Measurements from ENCODE around the gene TBL1Y. TPM values are rescaled to one million over a fixed set of nuclear protein-coding genes. Genes with fewer than 3 reads are reported as not detected.
"Not testable (repeated sequence)": the region's sequence is repeated elsewhere in the genome, so short reads cannot be mapped to it uniquely, and the experiment has no call there.

TBL1Y gene
- polyA plus RNA-seq (2013, experiment 1 of 2), result 3.7 TPM
- polyA plus RNA-seq (2013, experiment 2 of 2), result 4.0 TPM

DNA sequence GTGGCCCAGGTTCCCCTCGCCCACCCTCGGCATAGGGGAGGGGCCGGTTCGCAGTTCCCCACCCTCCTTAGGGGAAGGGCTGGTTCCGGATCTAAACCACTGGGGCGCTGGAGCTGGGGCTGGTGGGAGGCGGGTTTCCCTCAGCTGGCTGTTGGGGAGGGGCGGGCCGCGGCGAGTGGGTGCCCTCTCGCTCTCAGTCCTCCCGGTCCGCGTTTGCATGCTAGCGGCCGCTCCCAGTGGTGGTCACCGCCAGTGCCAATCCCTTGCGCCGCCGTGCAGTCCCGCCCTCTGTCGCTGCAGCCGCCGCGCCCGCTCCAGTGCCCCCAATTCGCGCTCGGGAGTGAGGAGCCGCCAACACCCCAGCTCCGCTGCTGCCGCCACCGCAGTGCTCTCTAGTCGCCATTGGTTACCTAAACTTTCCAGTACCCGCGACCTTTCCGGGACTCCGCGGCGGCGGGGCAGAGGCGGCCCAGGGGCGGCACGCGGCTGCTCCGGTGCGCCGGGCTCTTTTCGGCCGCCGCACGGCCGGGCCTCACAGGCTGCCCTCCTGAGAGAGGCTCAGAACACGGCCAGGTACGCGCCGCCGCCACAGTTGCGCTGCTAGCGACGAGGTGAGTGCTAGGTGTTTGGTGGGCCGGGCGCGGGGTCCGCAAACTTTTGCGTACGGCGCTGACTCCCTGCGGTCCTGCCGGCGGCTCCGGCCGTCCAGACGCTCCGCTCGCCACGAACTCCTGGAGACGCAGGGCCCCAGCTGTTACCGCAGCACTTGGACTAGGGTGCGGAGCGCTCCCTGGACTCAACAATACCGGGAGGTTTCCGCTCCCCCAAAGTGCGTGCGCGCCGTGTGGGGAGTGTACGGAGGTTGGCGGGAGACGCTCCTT, at the start of gene TBL1Y:
Gene TBL1Y (plus strand): TSS at position 326 of the 881 bp plus-strand sequence. CDS start 114,388 bp downstream, outside the sequence.
- Histone ChIP-seq H3K9ac (ENCODE audit: low read length) (peak within 1 kb of the TSS; percentile 88), H2BK15ac (replicated peaks; ENCODE audit: low read depth) (no peak within 1 kb of the TSS), H3K56ac (ENCODE audit: low read length) (peak within 1 kb of the TSS; percentile 90), H3K23ac (ENCODE audit: low read length) (peak within 1 kb of the TSS; percentile 24), H3K27ac (ENCODE audit: low read depth, low read length) (peak within 1 kb of the TSS; percentile 81), H3K27me3 (ENCODE audit: insufficient read depth, low read length, poor library complexity) (no peaks in the 10 kb centered on the region), H2BK120ac (ENCODE audit: low read depth, low read length) (peak within 1 kb of the TSS; percentile 82), H3K79me1 (ENCODE audit: low read length) (no peaks in the 10 kb centered on the region), H3K4ac (ENCODE audit: low read depth, low read length) (peak within 1 kb of the TSS; percentile 89), H2AK5ac (ENCODE audit: low read length) (no peak within 1 kb of the TSS), H4K8ac (ENCODE audit: low read depth, low read length) (no peak within 1 kb of the TSS), H3K4me3 (ENCODE audit: low read length) (peak within 1 kb of the TSS; percentile 74), H2BK5ac (ENCODE audit: low read length) (no peak within 1 kb of the TSS), H3K36me3 (ENCODE audit: control insufficient read depth, insufficient read depth, low read length) (no peaks in the 10 kb centered on the region), H3K4me2 (ENCODE audit: low read length) (peak within 1 kb of the TSS; percentile 27), H3K18ac (ENCODE audit: low read length) (peak within 1 kb of the TSS; percentile 95), H3K4me1 (ENCODE audit: control insufficient read depth, low read depth, low read length) (no peaks in the 10 kb centered on the region), H4K5ac (ENCODE audit: low read length) (no peak within 1 kb of the TSS), H3K79me2 (ENCODE audit: control insufficient read depth, insufficient read depth, low read length) (peaks cover 28% of the 10 kb centered on the region)
- WGBS (ENCODE audit: extremely low coverage, insufficient coverage, low lambda C conversion rate), result no CpG with 5 or more reads among the region's 91 CpGs
- DNase-seq, result peak; percentile 86

DNA sequence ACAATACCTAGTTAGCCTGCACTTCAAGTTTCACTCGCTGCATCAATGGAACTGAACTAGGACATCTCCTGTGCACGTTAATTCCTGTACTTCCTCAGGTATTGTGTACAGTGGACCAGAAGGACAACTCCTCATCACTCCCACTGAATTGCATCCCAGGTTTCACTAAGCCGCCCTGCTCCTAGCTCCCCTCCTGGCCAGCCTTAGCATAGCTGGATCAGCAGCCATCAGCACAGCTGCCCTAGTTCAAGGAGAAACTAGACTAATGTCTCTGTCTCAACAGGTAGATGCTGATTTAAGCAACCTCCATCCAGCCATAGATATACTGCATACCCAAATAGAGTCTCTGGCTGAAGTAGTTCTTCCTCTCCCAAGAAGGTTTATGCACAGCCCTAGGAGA, 16.0 kb upstream of the TBL1Y start:
- no peak overlapping the region for H3K23ac ChIP-seq (ENCODE audit: low read length)
- no peak overlapping the region for H3K27ac ChIP-seq (ENCODE audit: low read depth, low read length)
- no peaks in the 10 kb centered on the region for H3K79me1 ChIP-seq (ENCODE audit: low read length)
- H3K4me3 ChIP-seq (ENCODE audit: low read length), result no peak overlapping the region
- H3K4me2 ChIP-seq (ENCODE audit: low read length), result no peak overlapping the region
- H4K8ac ChIP-seq (ENCODE audit: low read depth, low read length), result no peak overlapping the region
- no peak overlapping the region for H3K56ac ChIP-seq (ENCODE audit: low read length)
- H2BK120ac ChIP-seq (ENCODE audit: low read depth, low read length), result no peak overlapping the region
- H3K36me3 ChIP-seq (ENCODE audit: control insufficient read depth, insufficient read depth, low read length), result no peaks in the 10 kb centered on the region
- H2BK15ac ChIP-seq (replicated peaks; ENCODE audit: low read depth), result no peak overlapping the region
- H3K9ac ChIP-seq (ENCODE audit: low read length), result no peak overlapping the region
- WGBS (ENCODE audit: extremely low coverage, insufficient coverage, low lambda C conversion rate), result no CpG with 5 or more reads among the region's 3 CpGs
- DNase-seq, result peak; percentile 23
- peaks cover 8% of the 10 kb centered on the region for H3K4me1 ChIP-seq (ENCODE audit: control insufficient read depth, low read depth, low read length)
- no peaks in the 10 kb centered on the region for H3K27me3 ChIP-seq (ENCODE audit: insufficient read depth, low read length, poor library complexity)
- no peak overlapping the region for H3K4ac ChIP-seq (ENCODE audit: low read depth, low read length)
- H2BK5ac ChIP-seq (ENCODE audit: low read length), result no peak overlapping the region
- H3K18ac ChIP-seq (ENCODE audit: low read length), result no peak overlapping the region
- no peaks in the 10 kb centered on the region for H3K79me2 ChIP-seq (ENCODE audit: control insufficient read depth, insufficient read depth, low read length)
- H4K5ac ChIP-seq (ENCODE audit: low read length), result no peak overlapping the region
- no peak overlapping the region for H2AK5ac ChIP-seq (ENCODE audit: low read length)

DNA sequence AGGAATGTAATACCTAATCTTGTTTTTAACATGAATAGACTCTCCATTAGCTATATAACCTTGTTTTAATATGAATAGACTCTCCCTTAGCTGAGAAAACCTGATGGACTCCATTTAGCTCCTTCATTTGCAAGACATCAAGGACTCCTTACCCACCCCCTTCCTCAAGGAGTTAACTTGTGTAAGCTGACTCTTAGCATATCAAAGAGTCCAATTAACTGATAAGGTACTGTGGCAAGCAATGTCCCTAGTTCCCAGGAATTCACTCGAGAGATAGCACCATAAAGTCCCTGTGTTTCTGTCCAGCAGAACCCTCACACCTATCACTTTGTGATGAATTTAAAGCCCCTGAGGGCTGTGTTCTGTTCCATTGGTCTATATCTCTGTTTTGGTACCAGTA, 15.3 kb upstream of the TBL1Y start:
- Histone ChIP-seq H3K4ac (ENCODE audit: low read depth, low read length) (no peak overlapping the region), H3K9ac (ENCODE audit: low read length) (no peak overlapping the region), H3K36me3 (ENCODE audit: control insufficient read depth, insufficient read depth, low read length) (no peaks in the 10 kb centered on the region), H3K4me3 (ENCODE audit: low read length) (no peak overlapping the region), H3K4me1 (ENCODE audit: control insufficient read depth, low read depth, low read length) (peaks cover 8% of the 10 kb centered on the region), H3K79me2 (ENCODE audit: control insufficient read depth, insufficient read depth, low read length) (no peaks in the 10 kb centered on the region), H3K56ac (ENCODE audit: low read length) (no peak overlapping the region), H4K8ac (ENCODE audit: low read depth, low read length) (no peak overlapping the region), H3K27ac (ENCODE audit: low read depth, low read length) (no peak overlapping the region), H3K23ac (ENCODE audit: low read length) (no peak overlapping the region), H2AK5ac (ENCODE audit: low read length) (no peak overlapping the region), H3K79me1 (ENCODE audit: low read length) (no peaks in the 10 kb centered on the region), H3K4me2 (ENCODE audit: low read length) (no peak overlapping the region), H2BK5ac (ENCODE audit: low read length) (no peak overlapping the region), H3K18ac (ENCODE audit: low read length) (no peak overlapping the region), H2BK120ac (ENCODE audit: low read depth, low read length) (no peak overlapping the region), H4K5ac (ENCODE audit: low read length) (no peak overlapping the region), H3K27me3 (ENCODE audit: insufficient read depth, low read length, poor library complexity) (no peaks in the 10 kb centered on the region), H2BK15ac (replicated peaks; ENCODE audit: low read depth) (no peak overlapping the region)
- DNase-seq, result peak; percentile 85
- WGBS (ENCODE audit: extremely low coverage, insufficient coverage, low lambda C conversion rate), result no CpG with 5 or more reads among the region's 1 CpG

DNA sequence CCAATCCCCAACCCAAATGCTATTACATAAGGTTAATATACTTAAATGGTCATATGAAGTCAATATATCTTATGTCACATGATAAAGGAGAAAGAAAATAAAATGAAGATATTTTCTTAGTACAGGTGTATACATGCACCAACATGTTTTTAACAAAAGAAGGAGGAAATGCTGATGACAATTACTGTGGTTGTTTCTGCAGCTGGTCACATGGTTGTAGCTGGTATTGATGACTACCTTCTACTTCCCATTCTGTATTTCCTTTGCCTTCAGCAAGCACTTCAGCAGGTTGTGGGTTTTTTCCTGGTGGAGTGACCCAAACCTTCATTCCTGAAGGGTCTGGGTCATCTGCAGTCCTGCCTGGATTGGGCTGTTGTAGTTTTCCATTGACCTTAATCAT, 8.4 kb upstream of the TBL1Y start:
- H2BK120ac ChIP-seq (ENCODE audit: low read depth, low read length); H3K23ac ChIP-seq (ENCODE audit: low read length); H3K18ac ChIP-seq (ENCODE audit: low read length); H3K4ac ChIP-seq (ENCODE audit: low read depth, low read length); H3K4me1 ChIP-seq (ENCODE audit: control insufficient read depth, low read depth, low read length); H3K4me3 ChIP-seq (ENCODE audit: low read length); H2BK15ac ChIP-seq (replicated peaks; ENCODE audit: low read depth); H4K8ac ChIP-seq (ENCODE audit: low read depth, low read length); H3K79me2 ChIP-seq (ENCODE audit: control insufficient read depth, insufficient read depth, low read length); H3K79me1 ChIP-seq (ENCODE audit: low read length); H3K9ac ChIP-seq (ENCODE audit: low read length); H4K5ac ChIP-seq (ENCODE audit: low read length); H3K4me2 ChIP-seq (ENCODE audit: low read length); H3K36me3 ChIP-seq (ENCODE audit: control insufficient read depth, insufficient read depth, low read length); H2AK5ac ChIP-seq (ENCODE audit: low read length); H3K27me3 ChIP-seq (ENCODE audit: insufficient read depth, low read length, poor library complexity); H3K27ac ChIP-seq (ENCODE audit: low read depth, low read length); DNase-seq; H2BK5ac ChIP-seq (ENCODE audit: low read length); H3K56ac ChIP-seq (ENCODE audit: low read length): not testable (repeated sequence)

DNA sequence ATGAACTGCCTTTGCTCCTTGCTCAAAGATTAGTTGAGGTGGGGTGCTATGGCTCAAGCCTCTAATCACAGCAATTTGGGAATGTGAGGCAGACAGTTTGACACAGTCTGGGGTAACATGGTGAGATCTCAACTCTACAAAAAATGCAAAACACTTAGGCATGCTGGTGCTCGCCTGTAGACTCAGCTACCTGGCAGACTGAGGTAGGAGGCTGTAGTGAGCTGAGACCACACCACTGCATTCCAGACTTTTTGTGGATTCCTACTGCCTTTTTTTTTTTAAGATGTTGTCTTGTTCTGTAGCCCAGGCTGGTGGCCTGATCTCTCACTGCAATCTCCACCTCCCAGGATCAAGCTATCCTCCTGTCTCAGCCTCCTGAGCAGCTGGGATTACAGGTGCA, 2.9 kb upstream of the TBL1Y start:
- Histone ChIP-seq H2BK15ac (replicated peaks; ENCODE audit: low read depth) (no peak overlapping the region), H3K56ac (ENCODE audit: low read length) (no peak overlapping the region), H3K18ac (ENCODE audit: low read length) (no peak overlapping the region), H3K79me2 (ENCODE audit: control insufficient read depth, insufficient read depth, low read length) (peaks cover 8% of the 10 kb centered on the region), H3K4ac (ENCODE audit: low read depth, low read length) (no peak overlapping the region), H3K4me1 (ENCODE audit: control insufficient read depth, low read depth, low read length) (no peaks in the 10 kb centered on the region), H2BK120ac (ENCODE audit: low read depth, low read length) (no peak overlapping the region), H2AK5ac (ENCODE audit: low read length) (no peak overlapping the region), H4K5ac (ENCODE audit: low read length) (no peak overlapping the region), H3K27ac (ENCODE audit: low read depth, low read length) (peak overlapping the region; percentile 51), H3K4me2 (ENCODE audit: low read length) (no peak overlapping the region), H3K4me3 (ENCODE audit: low read length) (no peak overlapping the region), H2BK5ac (ENCODE audit: low read length) (no peak overlapping the region), H4K8ac (ENCODE audit: low read depth, low read length) (no peak overlapping the region), H3K23ac (ENCODE audit: low read length) (no peak overlapping the region), H3K27me3 (ENCODE audit: insufficient read depth, low read length, poor library complexity) (no peaks in the 10 kb centered on the region), H3K79me1 (ENCODE audit: low read length) (no peaks in the 10 kb centered on the region), H3K36me3 (ENCODE audit: control insufficient read depth, insufficient read depth, low read length) (no peaks in the 10 kb centered on the region), H3K9ac (ENCODE audit: low read length) (no peak overlapping the region)
- no CpG with 5 or more reads among the region's 1 CpG for WGBS (ENCODE audit: extremely low coverage, insufficient coverage, low lambda C conversion rate)
- peak; percentile 82 for DNase-seq
